ENCODE measurements around the gene RENBP. TPM values are rescaled to one million over a fixed set of nuclear protein-coding genes. Genes with fewer than 3 reads are reported as not detected.

RENBP gene
- total RNA-seq, 1 donor from 2014 or later: 4.2 TPM

GRCh38 chrX:153913211-153913610, 31.2 kb downstream of the RENBP start:
- intact Hi-C loops (cut with DNase I): no loop called here
- Histone ChIP-seq H3K27ac (no peak overlapping the region), H3K9me3 (no peaks in the 10 kb centered on the region), H3K4me1 (no peaks in the 10 kb centered on the region), H3K36me3 (no peaks in the 10 kb centered on the region), H3K4me3 (no peak overlapping the region), H3K27me3 (no peaks in the 10 kb centered on the region)
- no peak for DNase-seq (ENCODE audit: extremely low spot score in 2 of 2)
- TF ChIP-seq POLR2A (IDR thresholded peaks at IDR 0.05) (no peak), CTCF (IDR thresholded peaks at IDR 0.05) (no peak), POLR2AphosphoS5 (IDR thresholded peaks at IDR 0.05; ENCODE audit: insufficient read depth in 1 of 2, low read depth in 1 of 2) (no peak)

- TF ChIP-seq POLR2A (IDR thresholded peaks at IDR 0.05): no peak
- TF ChIP-seq CTCF (IDR thresholded peaks at IDR 0.05): no peak
- no peak for TF ChIP-seq POLR2AphosphoS5 (IDR thresholded peaks at IDR 0.05; ENCODE audit: insufficient read depth in 1 of 2, low read depth in 1 of 2)
- Histone ChIP-seq H3K27ac (no peak overlapping the region), H3K9me3 (no peaks in the 10 kb centered on the region), H3K4me3 (no peak overlapping the region), H3K36me3 (no peaks in the 10 kb centered on the region), H3K4me1 (no peaks in the 10 kb centered on the region), H3K27me3 (no peaks in the 10 kb centered on the region)
- no peak for DNase-seq (ENCODE audit: extremely low spot score in 2 of 2)
- intact Hi-C loops (cut with DNase I): no loop called here
These were observed 32.6 kb downstream of the RENBP start for GRCh38 chrX:153911798-153912197.

GRCh38 chrX:153910446-153910845, 34.0 kb downstream of the RENBP start:
- Histone ChIP-seq H3K27me3 (no peaks in the 10 kb centered on the region), H3K4me1 (no peaks in the 10 kb centered on the region), H3K27ac (no peak overlapping the region), H3K36me3 (no peaks in the 10 kb centered on the region), H3K9me3 (no peaks in the 10 kb centered on the region), H3K4me3 (no peak overlapping the region)
- DNase-seq (ENCODE audit: extremely low spot score in 2 of 2): no peak
- intact Hi-C loops (cut with DNase I): no loop called here
- TF ChIP-seq POLR2AphosphoS5 (IDR thresholded peaks at IDR 0.05; ENCODE audit: insufficient read depth in 1 of 2, low read depth in 1 of 2) (no peak), POLR2A (IDR thresholded peaks at IDR 0.05) (no peak), CTCF (IDR thresholded peaks at IDR 0.05) (no peak)

GRCh38 chrX:153909980-153910360, 34.5 kb downstream of the RENBP start:
- Histone ChIP-seq H3K9me3 (no peaks in the 10 kb centered on the region), H3K36me3 (no peaks in the 10 kb centered on the region), H3K27me3 (no peaks in the 10 kb centered on the region), H3K27ac (no peak overlapping the region), H3K4me3 (no peak overlapping the region), H3K4me1 (no peaks in the 10 kb centered on the region)
- no peak for DNase-seq (ENCODE audit: extremely low spot score in 2 of 2)
- intact Hi-C loops (cut with DNase I): no loop called here
- TF ChIP-seq CTCF (IDR thresholded peaks at IDR 0.05) (no peak), POLR2A (IDR thresholded peaks at IDR 0.05) (no peak), POLR2AphosphoS5 (IDR thresholded peaks at IDR 0.05; ENCODE audit: insufficient read depth in 1 of 2, low read depth in 1 of 2) (no peak)

- DNase-seq (ENCODE audit: extremely low spot score in 2 of 2): no peak
- intact Hi-C loops (cut with DNase I): no loop called here
- TF ChIP-seq CTCF (IDR thresholded peaks at IDR 0.05) (no peak), POLR2A (IDR thresholded peaks at IDR 0.05) (no peak), POLR2AphosphoS5 (IDR thresholded peaks at IDR 0.05; ENCODE audit: insufficient read depth in 1 of 2, low read depth in 1 of 2) (no peak)
These were observed 35.1 kb downstream of the RENBP start for GRCh38 chrX:153909024-153909979.

More at GRCh38 chrX:153909024-153909979, 35.1 kb downstream of the RENBP start:
- Histone ChIP-seq H3K9me3 (no peaks in the 10 kb centered on the region), H3K27ac (no peak overlapping the region), H3K36me3 (no peaks in the 10 kb centered on the region), H3K27me3 (no peaks in the 10 kb centered on the region), H3K4me3 (no peak overlapping the region), H3K4me1 (peaks cover 4% of the 10 kb centered on the region)
